ENCODE measurements around the gene AP1M2. TPM values are rescaled to one million over a fixed set of nuclear protein-coding genes. Genes with fewer than 3 reads are reported as not detected.
"Not testable (repeated sequence)": the region's sequence is repeated elsewhere in the genome, so short reads cannot be mapped to it uniquely, and the experiment has no call there.

The AP1M2 gene
- total RNA-seq, 1 experiment from 2014 or later: 23.7 TPM

DNA sequence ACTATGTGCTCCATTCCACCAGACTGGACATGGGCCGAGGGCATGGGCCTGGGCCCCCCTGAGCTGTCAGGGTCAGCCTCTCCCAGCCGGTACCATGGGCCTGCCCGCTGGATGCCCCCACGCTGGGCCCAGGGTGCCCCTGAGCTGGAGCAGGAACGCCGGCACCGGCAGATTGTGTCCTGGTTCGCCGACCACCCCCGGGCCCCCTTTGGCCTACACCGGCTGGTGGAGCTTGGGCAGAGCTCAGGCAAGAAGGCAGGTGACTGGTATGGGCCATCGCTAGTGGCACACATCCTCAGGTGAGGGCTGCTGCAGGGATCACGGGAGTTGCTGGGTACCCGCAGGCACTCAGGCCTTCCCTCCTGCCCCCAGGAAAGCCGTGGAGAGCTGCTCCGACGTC is 40.3 kb downstream of the AP1M2 start:
- DNase-seq: peak; percentile 27

GRCh38 chr19:10544753-10545251 is 42.3 kb downstream of the AP1M2 start:
- Histone ChIP-seq H3K4me3 (ENCODE audit: insufficient read depth, low read depth, low read length) (peak overlapping the region; percentile 85), H3K27me3 (ENCODE audit: control insufficient read depth, insufficient read depth, low read length) (no peaks in the 10 kb centered on the region), H3K36me3 (replicated peaks; ENCODE audit: control insufficient read depth, insufficient read depth, low read length) (peaks cover 11% of the 10 kb centered on the region)
- DNase-seq: peak; percentile 68

More for the DNA sequence above, 40.3 kb downstream of the AP1M2 start:
- Histone ChIP-seq H3K4me3 (ENCODE audit: insufficient read depth, low read depth, low read length) (no peak overlapping the region), H3K27me3 (ENCODE audit: control insufficient read depth, insufficient read depth, low read length) (no peaks in the 10 kb centered on the region), H3K36me3 (replicated peaks; ENCODE audit: control insufficient read depth, insufficient read depth, low read length) (peaks cover 16% of the 10 kb centered on the region)

- Histone ChIP-seq H3K4me3 (ENCODE audit: insufficient read depth, low read depth, low read length) (peak overlapping the region; percentile 85), H3K36me3 (replicated peaks; ENCODE audit: control insufficient read depth, insufficient read depth, low read length) (peaks cover 9% of the 10 kb centered on the region), H3K27me3 (ENCODE audit: control insufficient read depth, insufficient read depth, low read length) (no peaks in the 10 kb centered on the region)
- DNase-seq: peak; percentile 80
These were observed 42.8 kb downstream of the AP1M2 start for GRCh38 chr19:10544242-10544752.

- peak; percentile 100 for DNase-seq
- H3K4me3 ChIP-seq (ENCODE audit: insufficient read depth, low read depth, low read length): peak within 1 kb of the TSS; percentile 85
- no peaks in the 10 kb centered on the region for H3K27me3 ChIP-seq (ENCODE audit: control insufficient read depth, insufficient read depth, low read length)
- H3K36me3 ChIP-seq (replicated peaks; ENCODE audit: control insufficient read depth, insufficient read depth, low read length): peaks cover 8% of the 10 kb centered on the region
These were observed 43.5 kb downstream of the AP1M2 start, which contains the start of gene ATG4D for GRCh38 chr19:10543420-10544241. Gene ATG4D (plus strand): TSS chr19:10543904. CDS start chr19:10544091, 187 bp downstream.

DNA sequence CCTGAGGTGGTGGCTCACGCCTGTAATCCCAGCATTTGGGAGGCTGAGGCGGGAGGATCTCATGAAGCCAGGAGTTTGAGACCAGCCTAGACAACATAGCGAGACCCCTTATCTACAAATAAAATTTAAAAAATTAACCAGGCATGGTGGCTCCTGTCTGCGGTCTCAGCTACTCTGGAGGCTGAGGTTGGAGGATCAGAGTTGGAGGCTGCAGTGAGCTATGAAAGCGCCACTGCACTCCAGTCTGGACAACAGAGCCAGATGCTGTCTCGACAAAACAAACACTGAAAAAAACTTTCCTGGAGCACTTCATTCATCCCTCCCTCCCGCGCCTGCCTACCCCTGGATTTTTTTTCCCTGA is 44.1 kb downstream of the AP1M2 start:
- no peak for DNase-seq
- H3K27me3 ChIP-seq (ENCODE audit: control insufficient read depth, insufficient read depth, low read length): no peaks in the 10 kb centered on the region

GRCh38 chr19:10539016-10539415 is 48.1 kb downstream of the AP1M2 start:
- H3K36me3 ChIP-seq (replicated peaks; ENCODE audit: control insufficient read depth, insufficient read depth, low read length); H3K4me3 ChIP-seq (ENCODE audit: insufficient read depth, low read depth, low read length); H3K27me3 ChIP-seq (ENCODE audit: control insufficient read depth, insufficient read depth, low read length); DNase-seq: not testable (repeated sequence)

More for the DNA sequence above, 44.1 kb downstream of the AP1M2 start:
- Histone ChIP-seq H3K4me3 (ENCODE audit: insufficient read depth, low read depth, low read length) (peak overlapping the region; percentile 85), H3K36me3 (replicated peaks; ENCODE audit: control insufficient read depth, insufficient read depth, low read length) (peaks cover 6% of the 10 kb centered on the region)

DNA sequence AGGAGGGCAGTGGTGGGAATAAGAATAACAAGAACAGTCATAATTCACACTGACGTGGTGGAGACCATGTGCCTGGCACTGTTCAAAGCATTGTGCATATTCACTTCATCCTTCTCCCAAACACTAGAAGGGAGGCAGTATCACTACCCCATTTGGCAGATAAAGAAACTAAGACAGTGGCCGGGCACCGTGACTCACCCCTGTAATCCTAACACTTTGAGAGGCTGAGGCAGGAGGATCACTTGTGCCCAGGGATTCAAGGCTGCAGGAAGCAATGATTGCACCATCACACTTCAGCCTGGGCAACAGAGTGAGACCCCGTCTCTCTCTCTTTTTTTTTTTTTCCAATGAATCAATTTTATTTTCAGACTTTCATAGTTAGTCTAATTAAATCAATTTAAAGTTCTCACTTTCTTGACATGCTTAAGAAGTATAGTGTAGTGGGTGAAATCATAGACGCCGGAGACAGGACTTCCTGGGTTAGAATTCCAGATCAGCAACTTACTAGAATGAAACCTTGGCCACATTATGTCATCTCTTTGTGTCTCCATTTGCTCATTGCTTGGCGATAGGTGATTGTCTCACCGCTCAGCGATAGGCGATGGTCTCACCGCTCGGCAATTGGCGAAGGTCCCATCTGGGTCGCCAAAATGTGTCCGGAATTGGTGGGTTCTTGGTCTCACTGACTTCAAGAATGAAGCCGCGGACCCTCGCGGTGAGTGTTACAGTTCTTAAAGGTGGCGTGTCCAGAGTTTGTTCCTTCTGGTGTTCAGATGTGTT is 48.7 kb downstream of the AP1M2 start:
- Histone ChIP-seq H3K4me3 (ENCODE audit: insufficient read depth, low read depth, low read length) (no peak overlapping the region), H3K36me3 (replicated peaks; ENCODE audit: control insufficient read depth, insufficient read depth, low read length) (no peaks in the 10 kb centered on the region), H3K27me3 (ENCODE audit: control insufficient read depth, insufficient read depth, low read length) (no peaks in the 10 kb centered on the region)
- no peak for DNase-seq

GRCh38 chr19:10537668-10538067 is 49.4 kb downstream of the AP1M2 start:
- DNase-seq: no peak
- H3K36me3 ChIP-seq (replicated peaks; ENCODE audit: control insufficient read depth, insufficient read depth, low read length): no peaks in the 10 kb centered on the region
- H3K27me3 ChIP-seq (ENCODE audit: control insufficient read depth, insufficient read depth, low read length): no peaks in the 10 kb centered on the region
- no peak overlapping the region for H3K4me3 ChIP-seq (ENCODE audit: insufficient read depth, low read depth, low read length)

GRCh38 chr19:10535613-10536012 is 51.5 kb downstream of the AP1M2 start:
- DNase-seq: no peak

DNA sequence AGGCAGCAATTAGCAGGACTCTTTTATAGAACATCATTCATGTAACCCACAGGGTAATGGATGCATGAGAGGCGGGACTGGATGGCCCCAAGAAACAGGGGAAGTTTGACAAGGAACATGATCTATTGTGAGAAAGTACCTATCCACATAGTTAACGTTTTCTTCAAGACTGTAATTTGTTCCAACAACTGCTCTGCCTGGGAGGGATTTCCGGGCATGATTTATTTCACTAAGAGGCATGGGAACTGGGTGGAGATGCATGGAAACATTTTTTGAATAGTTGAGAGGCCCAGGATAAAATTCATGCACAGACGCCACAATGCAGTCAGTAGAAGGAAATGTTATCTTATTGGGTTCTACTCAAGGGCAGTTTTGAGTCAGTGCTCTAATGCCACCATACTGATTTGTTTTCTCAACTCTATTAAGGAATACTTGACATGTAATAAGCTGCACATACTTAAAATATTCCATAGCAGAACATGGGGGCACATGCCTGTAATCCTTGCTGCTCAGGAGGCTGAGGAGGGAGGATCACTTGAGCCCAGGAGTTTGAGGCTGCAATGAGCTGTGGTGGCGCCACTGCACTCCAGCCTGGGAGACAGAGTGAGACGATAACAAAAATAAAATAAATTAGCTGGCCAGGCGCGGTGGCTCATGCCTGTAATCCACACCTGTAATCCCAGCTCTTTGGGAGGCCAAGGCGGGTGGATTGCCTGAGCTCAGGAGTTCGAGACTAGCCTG is 53.3 kb downstream of the AP1M2 start:
- no peak for DNase-seq
- Histone ChIP-seq H3K27me3 (ENCODE audit: control insufficient read depth, insufficient read depth, low read length) (no peaks in the 10 kb centered on the region), H3K36me3 (replicated peaks; ENCODE audit: control insufficient read depth, insufficient read depth, low read length) (no peaks in the 10 kb centered on the region), H3K4me3 (ENCODE audit: insufficient read depth, low read depth, low read length) (no peak overlapping the region)

More at GRCh38 chr19:10535613-10536012, 51.5 kb downstream of the AP1M2 start:
- Histone ChIP-seq H3K4me3 (ENCODE audit: insufficient read depth, low read depth, low read length) (no peak overlapping the region), H3K27me3 (ENCODE audit: control insufficient read depth, insufficient read depth, low read length) (no peaks in the 10 kb centered on the region), H3K36me3 (replicated peaks; ENCODE audit: control insufficient read depth, insufficient read depth, low read length) (no peaks in the 10 kb centered on the region)

GRCh38 chr19:10532457-10532856 is 54.7 kb downstream of the AP1M2 start:
- no peak for DNase-seq
- no peak overlapping the region for H3K4me3 ChIP-seq (ENCODE audit: insufficient read depth, low read depth, low read length)
- H3K36me3 ChIP-seq (replicated peaks; ENCODE audit: control insufficient read depth, insufficient read depth, low read length): no peaks in the 10 kb centered on the region
- no peaks in the 10 kb centered on the region for H3K27me3 ChIP-seq (ENCODE audit: control insufficient read depth, insufficient read depth, low read length)

DNA sequence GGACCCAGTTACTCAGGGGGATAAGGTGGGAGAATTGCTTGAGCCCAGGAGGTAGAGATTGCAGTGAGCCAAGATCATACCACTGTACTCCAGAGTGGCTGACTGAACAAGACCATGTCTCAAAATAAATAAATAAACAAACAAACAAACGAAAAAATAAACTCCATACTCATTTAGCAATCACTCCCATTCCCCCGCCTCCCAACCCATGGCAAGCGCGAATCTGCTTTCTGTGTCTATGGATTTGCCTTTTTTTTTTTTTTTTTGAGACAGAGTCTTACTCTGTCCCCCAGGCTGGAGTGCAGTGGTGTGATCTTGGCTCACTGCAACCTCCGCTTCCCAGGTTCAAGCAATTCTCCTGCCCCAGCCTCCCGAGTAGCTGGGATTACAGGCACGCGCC is 60.2 kb downstream of the AP1M2 start:
- H3K4me3 ChIP-seq (ENCODE audit: insufficient read depth, low read depth, low read length); H3K36me3 ChIP-seq (replicated peaks; ENCODE audit: control insufficient read depth, insufficient read depth, low read length); DNase-seq; H3K27me3 ChIP-seq (ENCODE audit: control insufficient read depth, insufficient read depth, low read length): not testable (repeated sequence)

GRCh38 chr19:10525636-10526035 is 61.5 kb downstream of the AP1M2 start:
- Histone ChIP-seq H3K36me3 (replicated peaks; ENCODE audit: control insufficient read depth, insufficient read depth, low read length) (no peaks in the 10 kb centered on the region), H3K27me3 (ENCODE audit: control insufficient read depth, insufficient read depth, low read length) (no peaks in the 10 kb centered on the region), H3K4me3 (ENCODE audit: insufficient read depth, low read depth, low read length) (no peak overlapping the region)
- no peak for DNase-seq

- DNase-seq: no peak
- H3K27me3 ChIP-seq (ENCODE audit: control insufficient read depth, insufficient read depth, low read length): peaks cover 12% of the 10 kb centered on the region
- no peak overlapping the region for H3K4me3 ChIP-seq (ENCODE audit: insufficient read depth, low read depth, low read length)
- no peaks in the 10 kb centered on the region for H3K36me3 ChIP-seq (replicated peaks; ENCODE audit: control insufficient read depth, insufficient read depth, low read length)
These were observed 63.9 kb downstream of the AP1M2 start for GRCh38 chr19:10523135-10523636.
